CD4-positive, CD25-positive, alpha-beta regulatory T cell (primary cell): ENCODE results near the gene TAS1R1. TPM values are rescaled to one million over a fixed set of nuclear protein-coding genes. Genes with fewer than 3 reads are reported as not detected.

ENCODE experiments used
- ATAC-seq, 2 donors: fragments of 150-1000 bp; cut with Tn5 transposase; one replicate each; pipeline ENCODE4 v1.10.0; 2021; ENCODE audit warnings: low read depth in 2 of 2, moderate number of reproducible peaks in 2 of 2, moderate library complexity in 1 of 2
- DNase-seq, 3 donors: peaks; one replicate each; pipeline versions ENCODE4 v3.0.0 to v3.0.0-alpha.2; 2012 to 2022; ENCODE audit warnings: mixed read lengths in 1 of 3
- H3K27ac ChIP-seq: one replicate; pipeline ENCODE4 v1.7.0; 2013; ENCODE audit warnings: mild to moderate bottlenecking, low read length; ENCODE audit not compliant: insufficient read depth, poor library complexity, severe bottlenecking
- H3K27me3 ChIP-seq: one replicate; pipeline ENCODE4 v1.7.0; 2013; ENCODE audit warnings: low read length; ENCODE audit not compliant: control insufficient read depth, insufficient read depth
- H3K36me3 ChIP-seq: one replicate; pipeline ENCODE4 v1.7.0; 2013; ENCODE audit warnings: mild to moderate bottlenecking, low read length, moderate library complexity; ENCODE audit not compliant: control insufficient read depth, insufficient read depth
- H3K4me1 ChIP-seq: 2 replicates; pipeline ENCODE4 v1.7.0; 2013; ENCODE audit warnings: mild to moderate bottlenecking, low read length; ENCODE audit not compliant: insufficient read depth, control insufficient read depth, poor library complexity, severe bottlenecking
- H3K4me3 ChIP-seq: one replicate; pipeline ENCODE4 v1.7.0; 2013; ENCODE audit warnings: low read depth, mild to moderate bottlenecking, low read length, moderate library complexity
- H3K9me3 ChIP-seq, 2 experiments: 1 replicate in 1 of 2; 2 replicates in 1 of 2; pipeline ENCODE4 v1.7.0; 2013; ENCODE audit warnings: low read length in 2 of 2, mild to moderate bottlenecking in 1 of 2, moderate library complexity in 1 of 2; ENCODE audit not compliant: control insufficient read depth in 2 of 2
- H3K27ac Mint-ChIP-seq, 3 donors: one replicate each; pipeline ENCODE4 v1.8.0; 2020 to 2022; ENCODE audit warnings: mild to moderate bottlenecking in 3 of 3, mixed read lengths in 3 of 3, moderate library complexity in 2 of 3
- H3K27me3 Mint-ChIP-seq: one replicate; pipeline ENCODE4 v1.8.0; 2022; ENCODE audit warnings: mild to moderate bottlenecking, mixed read lengths
- H3K36me3 Mint-ChIP-seq: one replicate; pipeline ENCODE4 v1.8.0; 2020; ENCODE audit warnings: mixed read lengths
- H3K4me1 Mint-ChIP-seq, 4 donors: one replicate each; pipeline ENCODE4 v1.8.0; 2020 to 2022; ENCODE audit warnings: mixed read lengths in 4 of 4, mild to moderate bottlenecking in 1 of 4
- H3K4me3 Mint-ChIP-seq, 4 donors: one replicate each; pipeline ENCODE4 v1.8.0; 2020 to 2022; ENCODE audit warnings: mild to moderate bottlenecking in 4 of 4, mixed read lengths in 4 of 4, moderate library complexity in 3 of 4
- H3K9me3 Mint-ChIP-seq, 7 donors: one replicate each; pipeline ENCODE4 v1.8.0; 2020 to 2022; ENCODE audit warnings: mixed read lengths in 7 of 7, mild to moderate bottlenecking in 3 of 7, moderate library complexity in 2 of 7
- polyA plus RNA-seq, 4 donors: library from polyadenylated mRNA; unstranded; fragments of 300-500 nt; fragmentation: Illumina TruSeq; gene quantifications; one replicate each; pipeline ENCODE4 v1.2.3, GENCODE V29; 2021
- total RNA-seq: library from RNA; stranded (reverse); gene quantifications from one replicate; pipeline ENCODE4 v1.2.3, GENCODE V29; 2022

The TAS1R1 gene
- total and polyA plus RNA-seq, 5 donors from 2014 or later, result 0.09 TPM; not detected in 4

DNA sequence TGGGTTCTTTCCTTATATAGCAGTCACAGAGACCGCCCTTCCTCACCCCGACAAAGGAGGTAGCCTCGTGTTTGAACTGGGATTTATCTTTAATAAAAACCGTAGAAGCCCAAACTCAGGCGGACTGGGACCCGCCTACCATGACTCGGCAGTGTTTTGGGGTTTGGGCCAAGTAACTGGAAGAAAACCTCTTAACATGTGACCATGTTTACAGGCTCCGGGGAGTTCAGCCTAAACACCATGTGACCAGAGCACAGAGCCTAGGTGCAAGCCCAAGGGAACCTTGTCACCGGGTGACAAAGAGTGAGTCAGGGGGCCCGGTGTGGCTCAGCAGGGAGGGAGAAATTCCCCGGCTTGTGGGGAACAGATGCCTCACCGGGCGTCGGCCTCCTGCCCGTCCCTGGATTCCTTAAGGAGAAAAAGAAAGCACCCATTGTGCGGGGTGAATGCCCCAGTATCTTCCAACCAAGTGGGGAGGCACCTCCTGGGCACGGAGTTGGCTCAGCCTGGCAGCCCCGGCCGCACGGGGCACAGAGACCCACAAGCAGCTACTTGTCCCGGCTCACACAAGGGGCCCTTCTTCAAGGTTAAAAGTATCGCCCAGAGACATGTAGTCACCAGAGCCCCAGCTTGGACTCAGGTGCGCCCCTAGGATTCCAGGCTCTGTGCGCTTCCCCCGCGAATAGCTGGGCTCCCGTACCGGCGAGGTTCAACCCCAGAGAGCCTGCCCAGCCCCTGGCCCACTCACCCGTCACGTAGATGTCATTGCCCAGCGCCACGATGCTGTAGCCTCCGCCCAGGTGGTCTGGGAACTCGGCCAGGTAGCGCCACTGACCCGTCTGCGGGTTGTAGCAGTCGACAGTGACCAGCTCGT, 46.2 kb downstream of the TAS1R1 start:
- peak overlapping the region; percentile 91 for H3K4me3 ChIP-seq
- DNase-seq (peak; percentile 51 to 89 (median 55)), ATAC-seq (peak; percentile 40 to 48)
- H3K4me1 Mint-ChIP-seq, result peaks cover 8 to 51% (median 16%) of the 10 kb centered on the region in 4 donors
- H3K27me3 ChIP-seq, result no peaks in the 10 kb centered on the region
- H3K9me3 Mint-ChIP-seq, result no peaks in the 10 kb centered on the region
- peak overlapping the region; percentile 98 for H3K4me3 Mint-ChIP-seq
- H3K36me3 Mint-ChIP-seq, result peaks cover 3% of the 10 kb centered on the region
- H3K27me3 Mint-ChIP-seq, result peaks cover 3% of the 10 kb centered on the region
- H3K36me3 ChIP-seq, result peaks cover 19% of the 10 kb centered on the region
- H3K4me1 ChIP-seq, result peaks cover 56% of the 10 kb centered on the region
- peak overlapping the region; percentile 90 for H3K27ac ChIP-seq
- no peaks in the 10 kb centered on the region for H3K9me3 ChIP-seq
- H3K27ac Mint-ChIP-seq, result peak overlapping the region; percentile 93 to 96 (median 94)

DNA sequence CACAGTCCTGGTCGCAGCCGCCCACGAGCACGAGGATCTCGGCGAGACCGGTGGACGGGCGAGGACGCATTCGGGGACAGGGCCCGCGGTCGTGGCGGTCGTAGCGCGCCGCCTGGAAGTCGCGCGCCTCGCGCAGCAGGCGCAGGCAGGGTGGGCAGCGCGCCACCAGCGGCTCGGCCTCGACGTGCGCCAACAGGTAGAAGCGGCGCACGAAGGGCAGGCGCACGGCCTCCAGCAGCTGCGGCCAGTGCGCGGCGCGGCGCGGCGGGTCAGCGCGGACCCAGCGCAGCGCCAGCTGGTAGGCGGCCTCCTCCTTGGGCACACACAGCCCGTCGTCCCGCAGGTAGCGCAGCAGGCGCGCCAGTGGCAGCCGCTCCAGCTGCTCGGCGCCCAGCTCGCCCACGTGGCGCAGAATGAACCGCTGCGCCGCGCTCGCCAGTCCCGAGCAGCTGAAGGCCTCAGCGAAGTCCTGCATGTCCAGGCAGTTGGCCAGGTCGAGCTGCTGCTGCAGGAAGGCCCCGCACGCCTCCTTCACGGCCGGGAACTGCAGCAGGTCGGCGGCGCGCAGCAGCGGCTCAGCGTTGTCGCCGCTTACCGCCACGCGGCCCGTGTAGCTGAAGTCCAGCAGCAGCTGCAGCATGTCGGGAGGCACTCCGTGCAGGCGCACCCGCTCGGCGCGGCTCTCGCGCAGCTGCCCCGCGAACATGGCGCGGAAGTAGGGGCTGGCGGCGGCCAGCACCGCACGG, 47.0 kb downstream of the TAS1R1 start:
- H3K9me3 Mint-ChIP-seq, result no peaks in the 10 kb centered on the region
- peaks cover 8 to 44% (median 16%) of the 10 kb centered on the region in 4 donors for H3K4me1 Mint-ChIP-seq
- Histone ChIP-seq H3K4me3 (peak overlapping the region; percentile 91), H3K4me1 (peaks cover 50% of the 10 kb centered on the region), H3K36me3 (peaks cover 11% of the 10 kb centered on the region), H3K27me3 (no peaks in the 10 kb centered on the region), H3K27ac (peak overlapping the region; percentile 90), H3K9me3 (no peaks in the 10 kb centered on the region)
- H3K27me3 Mint-ChIP-seq, result no peaks in the 10 kb centered on the region
- ATAC-seq, result peak; percentile 31 to 32
- no peaks in the 10 kb centered on the region for H3K36me3 Mint-ChIP-seq
- peak overlapping the region in 2 of 3 donors; percentile 93 to 94 for H3K27ac Mint-ChIP-seq
- peak; percentile 13 to 55 (median 26) for DNase-seq
- H3K4me3 Mint-ChIP-seq, result peak overlapping the region; percentile 98

DNA sequence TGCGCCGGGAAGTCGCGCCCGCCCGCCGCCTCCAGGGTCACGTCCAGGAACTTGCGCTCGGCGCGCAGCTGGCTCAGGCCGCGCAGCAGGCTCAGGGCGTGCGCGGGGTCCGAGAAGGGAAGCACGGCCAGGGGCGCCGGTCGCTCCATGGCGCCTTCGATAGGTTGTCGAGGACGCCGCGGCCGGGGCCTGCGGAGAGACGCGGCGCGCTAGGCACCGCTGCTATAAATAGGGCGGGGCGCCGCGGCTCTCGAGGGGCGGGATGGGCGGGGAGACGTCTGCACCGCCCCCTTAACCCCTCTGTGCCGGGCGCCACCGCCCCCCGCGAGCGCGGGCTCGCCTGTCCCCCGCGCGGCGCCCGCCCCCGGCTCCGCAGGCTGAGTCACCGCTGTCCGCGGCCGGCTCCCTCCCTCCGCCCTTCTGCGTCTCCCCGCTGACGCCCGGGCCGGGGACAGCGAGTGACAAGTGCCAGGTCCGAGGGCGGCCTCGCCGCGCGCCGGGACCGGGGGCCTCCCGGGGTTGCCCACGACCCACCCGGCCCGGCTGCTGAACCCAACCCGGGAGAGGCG, 47.6 kb downstream of the TAS1R1 start, which contains the start of gene KLHL21:
Gene KLHL21 (minus strand): TSS at position 201 of the 569 bp plus-strand sequence. CDS start 52 bp downstream, at position 149.
- H3K4me3 ChIP-seq, result peak within 1 kb of the TSS; percentile 91
- no peaks in the 10 kb centered on the region for H3K9me3 Mint-ChIP-seq

DNA sequence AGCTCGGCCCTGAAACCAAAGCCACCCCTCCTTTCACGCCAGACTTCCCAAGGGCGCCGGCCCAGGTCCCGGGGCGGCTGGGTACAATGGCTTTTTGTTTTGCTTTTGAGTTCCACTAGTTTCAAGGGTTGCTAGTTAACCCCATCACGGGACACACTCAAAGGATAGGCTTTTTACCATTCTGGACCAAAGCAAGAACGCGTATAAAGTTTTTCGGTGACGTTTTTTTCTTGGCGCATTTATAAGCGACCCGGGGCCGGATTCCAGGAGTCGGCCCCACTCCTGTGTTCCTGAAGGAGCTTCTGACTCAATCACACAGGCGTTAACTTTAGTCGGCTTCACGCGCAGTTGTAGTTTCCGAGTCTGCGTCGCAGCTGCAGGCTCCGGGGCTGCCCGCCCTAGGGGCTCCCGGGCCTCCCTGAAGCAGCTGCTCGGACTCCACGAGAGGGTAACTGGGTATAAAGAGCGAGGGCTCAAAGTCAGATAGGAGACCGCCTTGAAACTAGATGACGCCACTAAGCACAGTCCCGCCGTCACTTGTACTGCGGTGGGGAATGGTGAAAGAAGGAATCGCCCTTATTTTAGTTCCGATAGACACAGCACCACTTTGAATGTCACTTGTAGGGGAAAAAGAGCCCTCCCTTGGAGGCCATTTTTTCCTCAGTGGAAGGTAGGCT, 48.3 kb downstream of the TAS1R1 start:
- Mint-ChIP-seq H3K36me3 (no peaks in the 10 kb centered on the region), H3K27ac (peak overlapping the region; percentile 95 to 96 (median 96)), H3K9me3 (no peaks in the 10 kb centered on the region), H3K4me1 (peaks cover 8 to 34% (median 16%) of the 10 kb centered on the region in 4 donors), H3K27me3 (no peaks in the 10 kb centered on the region), H3K4me3 (peak overlapping the region; percentile 90 to 98 (median 94))
- H3K36me3 ChIP-seq, result no peaks in the 10 kb centered on the region
- peak overlapping the region; percentile 90 for H3K27ac ChIP-seq
- DNase-seq (peak; percentile 38 to 73 (median 69)), ATAC-seq (peak; percentile 33 to 37)
- peak overlapping the region; percentile 83 for H3K4me3 ChIP-seq
- peaks cover 37% of the 10 kb centered on the region for H3K4me1 ChIP-seq
- no peaks in the 10 kb centered on the region for H3K27me3 ChIP-seq
- H3K9me3 ChIP-seq, result no peaks in the 10 kb centered on the region

More for the DNA sequence above, 47.6 kb downstream of the TAS1R1 start, which contains the start of gene KLHL21:
- Histone ChIP-seq H3K27me3 (no peaks in the 10 kb centered on the region), H3K9me3 (no peaks in the 10 kb centered on the region), H3K36me3 (peaks cover 4% of the 10 kb centered on the region), H3K27ac (peak within 1 kb of the TSS; percentile 90), H3K4me1 (peaks cover 43% of the 10 kb centered on the region)
- ATAC-seq, result peak; percentile 64 to 66
- Mint-ChIP-seq H3K4me3 (peak within 1 kb of the TSS; percentile 98), H3K4me1 (peaks cover 8 to 38% (median 16%) of the 10 kb centered on the region in 4 donors), H3K36me3 (no peaks in the 10 kb centered on the region), H3K27ac (peak within 1 kb of the TSS; percentile 95 to 96 (median 96)), H3K27me3 (no peaks in the 10 kb centered on the region)
- peak; percentile 77 to 90 (median 79) for DNase-seq

DNA sequence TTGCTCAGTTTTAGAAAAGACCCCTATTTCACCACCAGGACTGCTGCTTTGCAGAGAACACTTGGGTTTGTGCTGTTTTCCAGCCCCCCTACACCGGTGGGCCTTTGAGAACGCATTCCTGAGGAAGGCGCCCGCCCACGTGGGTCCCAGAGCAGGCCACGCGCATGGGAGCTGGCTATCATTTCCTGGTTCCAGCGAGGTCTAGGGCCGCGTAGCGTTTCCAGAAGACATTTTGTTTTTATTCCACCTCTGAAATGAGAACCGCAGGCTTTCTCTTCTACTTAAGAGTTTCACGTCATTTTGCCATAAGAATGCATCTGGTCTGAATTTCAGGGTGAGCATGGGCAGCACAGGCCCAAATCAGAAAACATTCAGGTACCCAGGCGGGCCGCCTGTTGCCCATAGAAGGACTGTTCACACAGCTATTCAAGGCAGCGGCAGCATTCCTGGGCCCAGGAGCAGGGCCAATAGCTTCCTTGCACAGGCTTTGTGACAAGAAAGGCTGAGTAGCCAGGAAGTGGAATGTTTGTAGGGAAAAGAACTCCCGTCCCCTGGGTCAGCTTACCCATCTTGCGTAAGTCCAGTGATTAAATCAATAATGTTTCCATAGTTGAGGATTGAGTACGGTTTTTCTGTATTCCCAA, 48.9 kb downstream of the TAS1R1 start:
- H3K4me1 Mint-ChIP-seq, result peaks cover 7 to 29% (median 15%) of the 10 kb centered on the region in 4 donors
- peak in 1 of 3 donors; percentile 10 for DNase-seq
- H3K36me3 ChIP-seq, result no peaks in the 10 kb centered on the region
- ATAC-seq, result no peak
- peak overlapping the region; percentile 90 for H3K27ac ChIP-seq
- H3K27me3 ChIP-seq, result no peaks in the 10 kb centered on the region
- H3K9me3 ChIP-seq, result no peaks in the 10 kb centered on the region
- peak overlapping the region; percentile 95 to 96 (median 96) for H3K27ac Mint-ChIP-seq
- H3K4me3 ChIP-seq, result peak overlapping the region; percentile 83
- peaks cover 30% of the 10 kb centered on the region for H3K4me1 ChIP-seq
- H3K4me3 Mint-ChIP-seq, result peak overlapping the region; percentile 90 to 98 (median 94)
- no peaks in the 10 kb centered on the region for H3K36me3 Mint-ChIP-seq
- H3K27me3 Mint-ChIP-seq, result no peaks in the 10 kb centered on the region
- no peaks in the 10 kb centered on the region for H3K9me3 Mint-ChIP-seq

DNA sequence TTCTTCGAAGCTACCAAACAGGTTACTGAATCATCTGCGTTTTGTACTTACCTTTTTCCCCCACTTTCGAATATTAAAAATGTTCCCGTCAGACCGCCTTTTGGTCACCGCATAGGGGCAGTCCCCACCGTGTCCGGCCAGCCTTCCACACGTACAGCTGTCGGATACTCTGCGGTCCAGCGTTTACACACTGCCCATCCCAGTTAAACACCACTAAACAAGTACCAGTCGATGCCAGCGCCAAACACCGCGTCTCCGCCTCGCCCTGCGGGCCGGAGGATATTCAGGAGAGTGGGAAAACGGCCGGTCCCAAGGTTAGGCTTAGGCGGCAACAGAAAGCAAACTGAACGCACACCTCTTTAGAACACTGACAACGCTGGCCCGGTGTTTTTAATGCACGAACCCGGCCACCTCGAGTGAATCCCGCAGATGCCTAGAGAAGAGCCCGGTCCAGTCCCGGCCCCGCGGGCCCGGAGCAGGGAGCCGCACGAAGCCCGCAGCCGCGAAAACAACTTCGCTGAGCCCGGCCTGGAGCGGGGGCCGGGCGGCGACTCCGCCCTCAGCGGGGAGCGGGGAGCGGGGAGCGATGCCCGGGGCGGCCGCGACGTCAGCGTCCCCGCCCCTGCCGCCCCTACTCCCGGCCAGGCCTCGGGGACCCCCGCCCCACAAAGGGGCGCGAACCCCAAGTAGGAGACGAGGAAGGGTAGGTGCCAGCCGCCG, 57.7 kb downstream of the TAS1R1 start:
- no peaks in the 10 kb centered on the region for H3K27me3 Mint-ChIP-seq
- no peaks in the 10 kb centered on the region for H3K9me3 Mint-ChIP-seq
- Histone ChIP-seq H3K9me3 (no peaks in the 10 kb centered on the region), H3K4me3 (peak overlapping the region; percentile 79), H3K36me3 (no peaks in the 10 kb centered on the region), H3K4me1 (peaks cover 16% of the 10 kb centered on the region), H3K27me3 (no peaks in the 10 kb centered on the region), H3K27ac (peak overlapping the region; percentile 71)
- peaks cover 0 to 33% (median 20%) of the 10 kb centered on the region in 4 donors for H3K4me1 Mint-ChIP-seq
- H3K36me3 Mint-ChIP-seq, result peaks cover 3% of the 10 kb centered on the region
- peak in 1 of 3 donors; percentile 8 for DNase-seq
- peak overlapping the region; percentile 76 to 96 (median 95) for H3K27ac Mint-ChIP-seq
- no peak for ATAC-seq
- H3K4me3 Mint-ChIP-seq, result peak overlapping the region; percentile 94 to 99 (median 94)
